GM21528 (cell line): Measurements from ENCODE around the gene SBSN.

ENCODE experiments used
- ATAC-seq: cut with Tn5 transposase; IDR thresholded peaks from one replicate; pipeline ENCODE4 v1.9.1; 2021; ENCODE audit warnings: mild to moderate bottlenecking, moderate library complexity; ENCODE audit not compliant: unreplicated experiment, low FRiP score

SBSN gene

GRCh38 chr19:35555301-35556005 lies 27.3 kb upstream of the SBSN start:
- ATAC-seq: no peak

DNA sequence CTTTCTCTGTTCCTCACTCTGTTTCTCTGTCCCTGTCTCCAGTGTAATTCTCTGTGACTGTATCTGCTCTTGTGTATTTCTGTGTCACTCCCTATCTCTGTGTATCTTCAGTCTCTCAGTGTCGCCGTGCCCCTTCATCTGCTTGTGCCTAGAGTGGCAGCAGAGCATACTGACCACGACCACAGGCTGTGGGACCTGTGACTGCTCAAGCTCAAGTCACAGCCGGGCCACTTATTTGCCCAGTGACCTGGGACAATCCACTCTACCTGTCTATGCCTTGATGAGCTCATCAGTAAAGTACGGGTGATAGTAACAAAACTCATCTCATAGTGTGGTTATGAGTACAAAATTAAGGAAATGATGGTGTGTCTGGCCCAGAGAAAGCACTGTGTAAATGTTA lies 26.0 kb upstream of the SBSN start:
- ATAC-seq: no peak

DNA sequence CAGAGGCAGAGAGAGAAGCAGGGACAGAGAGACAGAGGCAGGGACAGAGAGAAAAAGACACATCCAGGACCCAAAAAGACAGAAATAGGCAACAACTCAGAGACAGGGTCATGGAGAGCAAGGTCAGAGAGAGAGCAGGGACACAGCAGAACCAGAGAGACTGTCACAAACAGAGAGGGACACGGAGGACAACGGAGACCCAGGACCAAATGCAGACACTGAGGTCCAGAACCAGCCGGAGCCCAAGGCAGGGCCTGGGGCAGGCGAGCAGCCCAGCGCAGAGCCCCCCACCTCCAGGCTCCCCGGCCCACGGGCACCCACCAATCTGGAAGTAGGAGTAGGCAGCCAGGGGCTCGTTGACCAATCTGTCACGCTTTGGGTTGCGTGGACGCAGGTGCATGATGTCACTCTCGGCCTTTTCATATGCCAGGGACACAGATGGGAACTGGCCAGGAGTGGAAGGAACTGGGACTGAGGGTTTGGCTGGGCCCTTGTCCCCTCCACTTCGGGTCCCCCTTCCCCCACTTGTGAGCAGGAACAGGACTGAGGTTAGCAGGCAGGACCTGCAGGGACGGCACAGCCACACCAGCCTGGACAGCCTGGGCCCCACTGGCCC lies 25.4 kb upstream of the SBSN start:
- ATAC-seq: no peak

DNA sequence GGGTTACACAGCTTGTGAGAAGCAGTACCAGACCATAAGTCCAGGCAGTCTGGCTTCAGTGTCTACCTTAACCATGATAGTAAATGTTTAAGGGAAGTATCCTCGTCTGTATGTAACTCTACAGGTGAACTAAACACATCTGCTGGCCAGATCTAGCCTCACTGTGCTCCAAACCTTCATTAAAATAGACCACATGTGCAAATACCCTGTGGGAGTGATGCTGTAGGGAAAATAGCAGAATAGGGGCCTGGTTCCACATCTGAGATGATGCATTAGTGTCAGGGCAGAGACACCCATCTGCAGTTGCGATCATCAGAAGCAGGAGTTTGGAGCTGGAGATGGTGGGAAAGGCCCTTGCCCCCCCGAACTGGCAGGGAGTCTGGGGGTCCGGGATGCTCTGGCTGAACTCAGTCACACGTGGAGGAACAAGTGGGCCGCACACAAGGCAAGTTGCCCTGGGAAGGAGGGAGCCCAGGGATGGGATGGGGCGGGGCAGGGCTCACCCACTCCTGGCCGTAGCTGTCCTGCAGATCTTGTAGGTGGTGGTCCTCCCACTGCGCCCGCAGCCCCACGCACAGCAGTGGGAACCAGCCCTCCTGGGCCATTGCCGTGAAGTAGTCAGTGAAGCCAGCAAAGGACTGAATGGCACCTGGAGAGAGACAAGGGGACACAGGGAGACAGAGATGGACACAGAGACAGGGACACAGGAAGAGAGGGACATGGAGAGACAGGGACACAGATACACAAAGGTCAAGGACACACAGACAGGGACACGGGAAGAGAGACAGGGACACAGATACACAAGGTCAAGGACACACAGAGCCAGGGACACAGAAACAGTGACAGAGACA lies 24.6 kb upstream of the SBSN start:
- ATAC-seq: no peak

DNA sequence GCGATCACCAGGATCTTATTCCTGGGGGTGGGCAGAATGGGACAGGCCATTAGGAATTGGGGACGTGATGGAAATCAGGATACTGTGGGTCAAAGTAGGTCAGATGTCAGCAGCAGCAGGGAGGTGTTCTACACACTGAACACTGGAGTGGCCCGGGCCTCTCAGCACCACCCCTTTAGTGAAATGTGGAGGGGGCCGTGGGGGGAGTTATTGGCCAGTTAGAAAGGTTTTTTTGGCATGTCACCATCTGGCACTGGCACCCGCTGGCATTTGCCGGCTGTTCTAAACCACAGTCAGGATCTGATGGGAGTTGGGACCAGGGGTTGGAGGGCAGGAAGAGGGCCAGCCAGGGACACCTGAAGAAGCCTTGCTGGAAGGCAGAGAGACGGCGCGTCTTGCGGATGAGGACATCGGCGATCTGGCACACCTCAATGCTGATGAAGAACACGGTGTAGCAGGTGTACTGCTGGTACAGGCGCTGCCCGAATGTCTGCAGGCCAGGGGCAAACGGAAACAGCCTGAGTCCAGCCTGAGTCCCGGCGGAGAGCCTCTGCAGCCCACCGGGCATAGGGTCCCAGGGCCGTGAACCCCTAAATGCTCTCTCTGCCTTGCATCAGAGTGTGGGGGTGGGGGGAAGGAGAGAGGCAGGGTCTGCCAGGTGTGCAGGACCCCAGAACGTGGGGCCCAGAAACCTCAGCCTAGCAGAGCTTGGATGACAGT lies 23.1 kb upstream of the SBSN start:
- ATAC-seq: no peak

GRCh38 chr19:35549879-35550523 lies 21.9 kb upstream of the SBSN start:
- no peak for ATAC-seq

- no peak for ATAC-seq
Observed at GRCh38 chr19:35549174-35549788, 21.2 kb upstream of the SBSN start.

GRCh38 chr19:35546532-35546931 lies 18.4 kb upstream of the SBSN start:
- no peak for ATAC-seq

DNA sequence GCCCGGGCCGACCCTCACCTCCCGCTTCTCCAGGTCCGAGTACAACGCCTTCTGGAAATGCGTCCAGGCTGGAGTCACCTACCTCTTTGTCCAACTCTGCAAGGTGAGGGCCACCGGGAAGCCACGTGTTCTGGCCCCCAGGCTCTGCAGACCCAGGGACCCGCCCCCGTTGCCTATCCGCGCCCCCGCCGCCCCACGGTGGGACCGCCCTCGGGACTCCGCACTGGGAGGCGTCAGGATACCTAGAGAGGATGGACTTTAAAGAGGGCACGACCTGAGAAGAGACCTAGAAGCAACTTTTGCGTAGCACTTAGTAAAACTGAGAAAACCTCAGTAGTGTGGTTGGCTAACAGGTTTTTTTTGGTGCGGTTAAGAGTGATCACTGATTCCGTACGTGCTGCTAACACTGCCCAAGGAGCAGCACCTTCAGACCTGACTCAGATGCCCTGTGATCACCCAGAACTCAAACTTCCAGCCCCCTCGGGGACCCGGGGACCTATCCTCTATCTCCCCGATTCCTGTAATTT lies 17.8 kb upstream of the SBSN start:
- no peak for ATAC-seq

GRCh38 chr19:35545001-35545854 lies 17.1 kb upstream of the SBSN start, which contains the start of gene TMEM147:
Gene TMEM147, plus strand, starts transcription at chr19:35545626. Its CDS starts 114 bp downstream, at chr19:35545740.
- no peak for ATAC-seq

GRCh38 chr19:35544110-35544802 lies 16.1 kb upstream of the SBSN start:
- no peak for ATAC-seq

- no peak for ATAC-seq
Observed at GRCh38 chr19:35543280-35544109, 15.4 kb upstream of the SBSN start.

GRCh38 chr19:35542209-35542608 lies 14.1 kb upstream of the SBSN start:
- no peak for ATAC-seq

DNA sequence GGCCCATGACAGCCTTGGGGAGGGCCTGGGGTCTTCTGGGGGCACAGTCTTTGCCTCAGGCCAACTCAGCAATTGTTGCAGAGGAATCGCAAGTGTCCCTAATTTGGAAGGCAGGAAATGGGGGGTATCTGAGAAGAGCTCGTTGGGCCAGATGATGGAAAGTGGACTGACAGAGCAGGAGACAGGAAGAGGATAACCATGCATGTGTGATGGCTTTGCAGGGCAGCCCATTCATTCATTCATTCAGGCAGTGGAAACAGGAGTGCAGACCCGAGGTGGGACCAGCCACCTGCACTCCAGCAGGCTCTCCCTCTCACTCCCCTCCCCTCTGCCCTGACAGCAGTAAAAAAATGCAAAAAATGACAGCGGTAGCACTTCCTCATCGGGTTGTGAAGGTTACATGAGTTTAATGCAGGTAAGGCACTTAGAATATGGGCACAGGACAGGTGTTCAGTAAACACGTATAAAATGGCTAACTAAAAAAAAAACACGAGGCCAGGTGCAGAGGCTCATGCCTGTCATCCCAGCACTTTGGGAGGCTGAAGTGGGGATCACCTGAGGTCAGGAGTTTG lies 12.3 kb upstream of the SBSN start:
- ATAC-seq: no peak

DNA sequence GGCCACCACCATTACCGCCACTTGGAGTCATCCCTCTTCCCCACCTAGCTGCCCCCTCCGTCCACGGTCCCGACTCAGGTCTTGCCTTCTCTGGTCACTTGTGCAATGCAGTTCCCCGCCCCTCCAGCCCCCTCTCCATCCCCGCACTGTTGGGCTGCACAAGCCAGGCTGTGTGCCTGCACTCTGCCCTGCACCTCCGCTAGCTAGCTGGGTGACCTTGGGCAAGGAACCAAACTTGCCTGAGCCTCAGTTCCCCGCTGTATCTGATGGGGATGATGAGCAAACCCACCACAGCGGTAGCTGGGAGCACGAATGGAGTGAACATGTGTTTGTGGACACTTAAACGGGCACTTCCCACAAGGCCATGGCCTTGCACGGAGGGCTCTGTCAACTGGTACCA lies 11.7 kb upstream of the SBSN start:
- no peak for ATAC-seq

DNA sequence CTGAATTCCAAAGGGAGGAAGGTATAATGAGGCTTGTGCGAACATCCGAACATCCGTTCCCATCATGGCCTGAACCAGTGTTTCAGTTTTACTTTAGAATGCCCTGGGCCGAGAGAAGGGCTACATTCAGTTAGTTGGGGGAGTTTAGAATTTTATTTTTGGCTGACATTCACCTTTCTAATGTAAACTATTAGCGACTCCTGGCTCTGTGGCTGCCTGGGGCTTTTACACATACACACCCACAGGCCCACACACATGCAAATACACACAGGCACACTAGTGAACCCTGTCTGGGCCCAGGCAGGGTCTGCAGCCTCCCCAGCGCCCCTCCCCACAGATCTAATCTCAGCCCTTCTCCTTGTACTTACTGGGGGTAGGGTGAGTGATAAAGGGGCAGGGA lies 11.2 kb upstream of the SBSN start:
- no peak for ATAC-seq
